Esophagus muscularis mucosa (tissue), 3 donors: ENCODE data around the gene PRDM16.

Source experiments
- POLR2AphosphoS5 ChIP-seq, 2 donors: sonication (generic); formaldehyde crosslinking; IDR thresholded peaks; one replicate each; pipeline ENCODE4 v1.6.1; 2017; ENCODE audit warnings: antibody characterized with exemption in 2 of 2
- TF ChIP-seq, protein P1 (sequence below), 3 experiments: fragments of 200-600 bp in 2 of 3; fragments of 450-650 bp in 1 of 3; sonication (generic) in 2 of 3; IDR thresholded peaks; one replicate each; pipeline ENCODE4 v1.5.1; 2017 to 2019; ENCODE audit warnings: antibody characterized with exemption in 3 of 3, mild to moderate bottlenecking in 2 of 3, moderate library complexity in 1 of 3

GRCh38 chr1:3249231-3249630, 180.2 kb downstream of the PRDM16 start:
- TF ChIP-seq POLR2AphosphoS5 (IDR thresholded peaks at IDR 0.05) = no peak
- TF ChIP-seq, protein P1, sequence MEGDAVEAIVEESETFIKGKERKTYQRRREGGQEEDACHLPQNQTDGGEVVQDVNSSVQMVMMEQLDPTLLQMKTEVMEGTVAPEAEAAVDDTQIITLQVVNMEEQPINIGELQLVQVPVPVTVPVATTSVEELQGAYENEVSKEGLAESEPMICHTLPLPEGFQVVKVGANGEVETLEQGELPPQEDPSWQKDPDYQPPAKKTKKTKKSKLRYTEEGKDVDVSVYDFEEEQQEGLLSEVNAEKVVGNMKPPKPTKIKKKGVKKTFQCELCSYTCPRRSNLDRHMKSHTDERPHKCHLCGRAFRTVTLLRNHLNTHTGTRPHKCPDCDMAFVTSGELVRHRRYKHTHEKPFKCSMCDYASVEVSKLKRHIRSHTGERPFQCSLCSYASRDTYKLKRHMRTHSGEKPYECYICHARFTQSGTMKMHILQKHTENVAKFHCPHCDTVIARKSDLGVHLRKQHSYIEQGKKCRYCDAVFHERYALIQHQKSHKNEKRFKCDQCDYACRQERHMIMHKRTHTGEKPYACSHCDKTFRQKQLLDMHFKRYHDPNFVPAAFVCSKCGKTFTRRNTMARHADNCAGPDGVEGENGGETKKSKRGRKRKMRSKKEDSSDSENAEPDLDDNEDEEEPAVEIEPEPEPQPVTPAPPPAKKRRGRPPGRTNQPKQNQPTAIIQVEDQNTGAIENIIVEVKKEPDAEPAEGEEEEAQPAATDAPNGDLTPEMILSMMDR (IDR thresholded peaks at IDR 0.05) = no peak
